Measurements from ENCODE around the gene ZNF576.
"Not testable (repeated sequence)": the region's sequence is repeated elsewhere in the genome, so short reads cannot be mapped to it uniquely, and the experiment has no call there.

DNA sequence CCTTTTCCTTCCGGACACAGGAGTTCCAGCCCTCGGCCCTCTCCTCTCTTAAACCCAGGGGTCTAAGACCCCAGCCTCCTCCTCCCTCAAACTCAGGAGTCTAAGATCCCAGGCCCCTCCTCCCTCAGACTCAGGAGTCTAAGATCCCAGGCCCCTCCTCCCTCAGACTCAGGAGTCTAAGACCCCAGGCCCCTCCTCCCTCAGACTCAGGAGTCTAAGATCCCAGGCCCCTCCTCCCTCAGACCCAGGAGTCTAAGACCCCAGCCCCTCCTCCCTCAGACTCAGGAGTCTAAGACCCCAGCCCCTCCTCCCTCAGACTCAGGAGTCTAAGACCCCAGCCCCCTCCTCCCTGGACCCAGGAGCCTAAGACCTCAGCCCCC is 39.2 kb downstream of the ZNF576 start:
- TF ChIP-seq, protein P1, sequence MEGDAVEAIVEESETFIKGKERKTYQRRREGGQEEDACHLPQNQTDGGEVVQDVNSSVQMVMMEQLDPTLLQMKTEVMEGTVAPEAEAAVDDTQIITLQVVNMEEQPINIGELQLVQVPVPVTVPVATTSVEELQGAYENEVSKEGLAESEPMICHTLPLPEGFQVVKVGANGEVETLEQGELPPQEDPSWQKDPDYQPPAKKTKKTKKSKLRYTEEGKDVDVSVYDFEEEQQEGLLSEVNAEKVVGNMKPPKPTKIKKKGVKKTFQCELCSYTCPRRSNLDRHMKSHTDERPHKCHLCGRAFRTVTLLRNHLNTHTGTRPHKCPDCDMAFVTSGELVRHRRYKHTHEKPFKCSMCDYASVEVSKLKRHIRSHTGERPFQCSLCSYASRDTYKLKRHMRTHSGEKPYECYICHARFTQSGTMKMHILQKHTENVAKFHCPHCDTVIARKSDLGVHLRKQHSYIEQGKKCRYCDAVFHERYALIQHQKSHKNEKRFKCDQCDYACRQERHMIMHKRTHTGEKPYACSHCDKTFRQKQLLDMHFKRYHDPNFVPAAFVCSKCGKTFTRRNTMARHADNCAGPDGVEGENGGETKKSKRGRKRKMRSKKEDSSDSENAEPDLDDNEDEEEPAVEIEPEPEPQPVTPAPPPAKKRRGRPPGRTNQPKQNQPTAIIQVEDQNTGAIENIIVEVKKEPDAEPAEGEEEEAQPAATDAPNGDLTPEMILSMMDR (IDR thresholded peaks at IDR 0.05): not testable (repeated sequence)
- not testable (repeated sequence) for TF ChIP-seq EZH2 (IDR thresholded peaks at IDR 0.05; ENCODE audit: borderline replicate concordance, insufficient read depth, low read depth, low read length, poor library complexity, severe bottlenecking)
